ENCODE measurements around the gene PIGH.

Gene PIGH

GRCh38 chr14:67562025-67562775 is 37.9 kb downstream of the PIGH start:
- no peak for TF ChIP-seq CTCF (IDR thresholded peaks at IDR 0.05; ENCODE audit: insufficient read depth, low read depth, low read length, missing control alignments)
- no peak for DNase-seq (ENCODE audit: low read depth)
- H3K4me3 ChIP-seq (ENCODE audit: low read length): no peak overlapping the region

- no peak for DNase-seq (ENCODE audit: low read depth)
- TF ChIP-seq CTCF (IDR thresholded peaks at IDR 0.05; ENCODE audit: insufficient read depth, low read depth, low read length, missing control alignments): no peak
These were observed 40.4 kb downstream of the PIGH start for GRCh38 chr14:67559639-67560038.

GRCh38 chr14:67557656-67558055 is 42.4 kb downstream of the PIGH start:
- no peak for TF ChIP-seq CTCF (IDR thresholded peaks at IDR 0.05; ENCODE audit: insufficient read depth, low read depth, low read length, missing control alignments)
- no peak for DNase-seq (ENCODE audit: low read depth)
- H3K4me3 ChIP-seq (ENCODE audit: low read length): no peak overlapping the region

More at GRCh38 chr14:67559639-67560038, 40.4 kb downstream of the PIGH start:
- no peak overlapping the region for H3K4me3 ChIP-seq (ENCODE audit: low read length)

GRCh38 chr14:67557118-67557517 is 43.0 kb downstream of the PIGH start:
- H3K4me3 ChIP-seq (ENCODE audit: low read length): no peak overlapping the region
- no peak for TF ChIP-seq CTCF (IDR thresholded peaks at IDR 0.05; ENCODE audit: insufficient read depth, low read depth, low read length, missing control alignments)
- peak; percentile 36 for DNase-seq (ENCODE audit: low read depth)

- no peak overlapping the region for H3K4me3 ChIP-seq (ENCODE audit: low read length)
- no peak for TF ChIP-seq CTCF (IDR thresholded peaks at IDR 0.05; ENCODE audit: insufficient read depth, low read depth, low read length, missing control alignments)
- DNase-seq (ENCODE audit: low read depth): no peak
These were observed 43.4 kb downstream of the PIGH start for GRCh38 chr14:67556671-67557070.

- H3K4me3 ChIP-seq (ENCODE audit: low read length): no peak overlapping the region
- no peak for TF ChIP-seq CTCF (IDR thresholded peaks at IDR 0.05; ENCODE audit: insufficient read depth, low read depth, low read length, missing control alignments)
- no peak for DNase-seq (ENCODE audit: low read depth)
These were observed 44.5 kb downstream of the PIGH start for GRCh38 chr14:67555518-67556090.

GRCh38 chr14:67554341-67554740 is 45.7 kb downstream of the PIGH start:
- DNase-seq (ENCODE audit: low read depth): no peak
- H3K4me3 ChIP-seq (ENCODE audit: low read length): no peak overlapping the region
- TF ChIP-seq CTCF (IDR thresholded peaks at IDR 0.05; ENCODE audit: insufficient read depth, low read depth, low read length, missing control alignments): no peak
